ENCODE results near the gene USP40.

Gene USP40

DNA sequence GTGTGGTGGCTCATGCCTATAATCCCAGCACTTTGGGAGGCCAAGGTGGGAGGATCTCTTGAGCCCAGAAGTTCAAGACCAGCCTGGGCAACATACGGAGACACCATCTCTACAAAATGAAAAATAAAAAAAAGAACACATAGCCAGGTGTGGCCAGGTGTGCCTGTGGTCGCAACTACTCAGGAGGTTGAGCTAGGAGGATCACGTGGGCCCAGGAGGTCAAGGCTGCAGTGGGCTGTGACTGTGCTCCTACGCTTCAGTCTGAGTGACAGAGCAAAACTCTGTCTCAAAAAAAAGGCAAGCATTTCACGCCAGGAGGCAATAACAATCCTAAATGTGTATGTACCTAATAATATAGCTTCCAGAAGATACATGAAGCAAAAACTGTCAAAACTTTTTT, 27.8 kb downstream of the USP40 start:
- H3K4me1 ChIP-seq: no peaks in the 10 kb centered on the region
- H3K9me3 ChIP-seq: no peaks in the 10 kb centered on the region
- no peaks in the 10 kb centered on the region for H3K27me3 ChIP-seq (ENCODE audit: low read depth)
- no peaks in the 10 kb centered on the region; the same call in 1 of the 2 replicates for H3K36me3 ChIP-seq (replicated peaks)
- in situ Hi-C loops (cut with MboI; ENCODE audit: low sequenced_read_pairs): no loop called here
- DNase-seq (ENCODE audit: low spot score in 2 of 2): no peak
- no peak overlapping the region for H3K4me3 ChIP-seq

GRCh38 chr2:233535271-233535670, 31.3 kb downstream of the USP40 start:
- no peak overlapping the region for H3K4me3 ChIP-seq
- no peaks in the 10 kb centered on the region for H3K9me3 ChIP-seq
- H3K27me3 ChIP-seq (ENCODE audit: low read depth): no peaks in the 10 kb centered on the region
- no peak for DNase-seq (ENCODE audit: low spot score in 2 of 2)
- in situ Hi-C loops (cut with MboI; ENCODE audit: low sequenced_read_pairs): no loop called here
- peaks cover 9% of the 10 kb centered on the region; the same call in 1 of the 2 replicates for H3K36me3 ChIP-seq (replicated peaks)
- H3K4me1 ChIP-seq: peaks cover 10% of the 10 kb centered on the region

- Histone ChIP-seq H3K4me3 (no peak overlapping the region), H3K36me3 (replicated peaks) (peaks cover 9% of the 10 kb centered on the region; the same call in 1 of the 2 replicates), H3K27me3 (ENCODE audit: low read depth) (no peaks in the 10 kb centered on the region), H3K9me3 (no peaks in the 10 kb centered on the region), H3K4me1 (peaks cover 10% of the 10 kb centered on the region)
- in situ Hi-C loops (cut with MboI; ENCODE audit: low sequenced_read_pairs): no loop called here
- DNase-seq (ENCODE audit: low spot score in 2 of 2): no peak
These were observed 33.6 kb downstream of the USP40 start for GRCh38 chr2:233532971-233533370.

DNA sequence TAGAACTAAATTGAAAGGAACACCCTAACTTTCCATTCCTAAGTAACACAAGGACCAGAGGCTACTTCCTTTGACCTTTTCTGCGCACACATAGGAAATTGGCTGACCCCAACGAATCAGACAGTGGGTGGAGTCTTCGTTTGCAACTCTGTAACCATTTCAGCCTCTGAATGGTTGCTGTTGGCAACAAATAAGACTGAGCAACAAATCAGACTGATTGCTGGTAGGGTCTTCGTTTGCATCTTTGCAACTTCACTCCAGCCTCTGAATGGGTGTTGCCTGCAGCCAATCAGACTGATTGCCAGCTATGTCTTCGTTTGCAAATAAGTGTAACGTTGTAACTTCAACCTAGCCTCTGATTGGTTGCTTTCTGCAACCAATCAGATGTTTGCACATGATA, 34.6 kb downstream of the USP40 start:
- Histone ChIP-seq H3K9me3 (no peaks in the 10 kb centered on the region), H3K27me3 (ENCODE audit: low read depth) (no peaks in the 10 kb centered on the region), H3K4me3 (no peak overlapping the region), H3K4me1 (peaks cover 10% of the 10 kb centered on the region), H3K36me3 (replicated peaks) (peaks cover 9% of the 10 kb centered on the region; the same call in 1 of the 2 replicates)
- in situ Hi-C loops (cut with MboI; ENCODE audit: low sequenced_read_pairs): no loop called here
- peak in 1 of 2 experiments; percentile 48 for DNase-seq (ENCODE audit: low spot score in 2 of 2)

DNA sequence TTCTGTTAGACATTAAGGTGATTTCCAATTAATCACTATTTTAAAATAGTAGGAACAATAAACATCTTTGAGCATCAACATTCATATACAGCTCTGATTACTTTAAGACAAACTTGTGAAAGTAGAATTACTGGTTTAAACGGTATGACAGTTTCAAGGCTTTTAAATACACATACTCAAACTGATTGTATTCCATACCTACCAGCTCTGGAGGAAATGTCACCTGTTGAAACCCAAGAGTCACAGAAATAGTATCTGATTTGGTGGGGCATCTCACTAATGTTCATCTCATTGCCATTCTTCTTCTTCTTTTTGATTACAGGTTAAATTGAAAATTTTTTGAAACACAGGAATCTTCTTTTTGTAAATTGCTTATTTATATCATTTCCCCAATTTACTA, 36.2 kb downstream of the USP40 start:
- no peaks in the 10 kb centered on the region for H3K27me3 ChIP-seq (ENCODE audit: low read depth)
- no peaks in the 10 kb centered on the region for H3K9me3 ChIP-seq
- H3K36me3 ChIP-seq (replicated peaks): peaks cover 9% of the 10 kb centered on the region
- no peak for DNase-seq (ENCODE audit: low spot score in 2 of 2)
- H3K4me1 ChIP-seq: peaks cover 10% of the 10 kb centered on the region
- in situ Hi-C loops (cut with MboI; ENCODE audit: low sequenced_read_pairs): no loop called here
- H3K4me3 ChIP-seq: no peak overlapping the region

GRCh38 chr2:233528182-233528581, 38.4 kb downstream of the USP40 start:
- in situ Hi-C loops (cut with MboI; ENCODE audit: low sequenced_read_pairs): no loop called here
- DNase-seq (ENCODE audit: low spot score in 2 of 2): no peak
- Histone ChIP-seq H3K9me3 (no peaks in the 10 kb centered on the region), H3K36me3 (replicated peaks) (peaks cover 4% of the 10 kb centered on the region), H3K4me1 (peaks cover 10% of the 10 kb centered on the region), H3K27me3 (ENCODE audit: low read depth) (no peaks in the 10 kb centered on the region), H3K4me3 (no peak overlapping the region)

GRCh38 chr2:233525791-233526190, 40.8 kb downstream of the USP40 start:
- peaks cover 3% of the 10 kb centered on the region for H3K36me3 ChIP-seq (replicated peaks)

DNA sequence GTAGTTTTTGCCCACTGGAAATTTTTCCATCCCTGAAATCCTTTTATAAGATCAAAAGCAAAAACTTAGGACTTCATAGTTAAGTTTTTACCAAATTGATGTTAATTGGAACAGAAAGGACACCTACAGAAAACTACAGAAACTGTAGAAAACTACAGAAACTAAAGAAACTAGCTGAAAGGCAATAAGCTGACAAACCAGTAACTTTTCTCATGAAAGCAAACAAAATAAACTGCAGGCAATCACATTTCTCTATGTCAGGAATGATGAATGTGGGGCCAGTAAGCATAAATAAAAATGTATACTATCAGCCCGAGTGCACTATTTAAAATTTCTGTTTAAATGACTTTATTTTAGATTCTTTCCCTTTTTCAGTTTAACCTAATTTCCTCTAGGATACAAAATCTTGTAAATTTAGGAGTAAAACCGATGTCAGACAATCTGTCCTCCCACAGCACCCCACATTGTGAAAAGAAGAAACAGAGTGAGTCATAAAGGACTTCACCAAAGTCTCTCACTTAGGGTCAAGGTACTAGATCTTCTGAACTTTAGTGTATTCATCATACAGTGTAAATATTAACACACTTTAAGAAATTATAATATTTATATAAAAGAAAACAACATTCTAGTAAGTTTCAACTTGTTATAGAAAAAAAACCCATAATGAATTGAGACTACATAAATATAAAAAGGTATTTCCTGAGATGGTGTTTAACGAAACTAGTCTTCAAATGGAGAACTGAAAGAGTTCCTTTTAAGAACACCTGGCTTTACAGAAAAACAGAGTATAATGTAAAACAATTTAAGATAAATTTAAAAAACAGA, 46.6 kb downstream of the USP40 start:
- DNase-seq (ENCODE audit: low spot score in 2 of 2): no peak
- in situ Hi-C loops (cut with MboI; ENCODE audit: low sequenced_read_pairs): no loop called here
- peaks cover 14% of the 10 kb centered on the region for H3K36me3 ChIP-seq (replicated peaks)
- no peaks in the 10 kb centered on the region for H3K27me3 ChIP-seq (ENCODE audit: low read depth)
- H3K9me3 ChIP-seq: no peaks in the 10 kb centered on the region
- no peak overlapping the region for H3K4me3 ChIP-seq
- H3K4me1 ChIP-seq: no peaks in the 10 kb centered on the region

More at GRCh38 chr2:233525791-233526190, 40.8 kb downstream of the USP40 start:
- in situ Hi-C loops (cut with MboI; ENCODE audit: low sequenced_read_pairs): no loop called here
- H3K9me3 ChIP-seq: no peaks in the 10 kb centered on the region
- no peaks in the 10 kb centered on the region for H3K4me1 ChIP-seq
- H3K4me3 ChIP-seq: no peak overlapping the region
- H3K27me3 ChIP-seq (ENCODE audit: low read depth): no peaks in the 10 kb centered on the region
- DNase-seq (ENCODE audit: low spot score in 2 of 2): no peak

DNA sequence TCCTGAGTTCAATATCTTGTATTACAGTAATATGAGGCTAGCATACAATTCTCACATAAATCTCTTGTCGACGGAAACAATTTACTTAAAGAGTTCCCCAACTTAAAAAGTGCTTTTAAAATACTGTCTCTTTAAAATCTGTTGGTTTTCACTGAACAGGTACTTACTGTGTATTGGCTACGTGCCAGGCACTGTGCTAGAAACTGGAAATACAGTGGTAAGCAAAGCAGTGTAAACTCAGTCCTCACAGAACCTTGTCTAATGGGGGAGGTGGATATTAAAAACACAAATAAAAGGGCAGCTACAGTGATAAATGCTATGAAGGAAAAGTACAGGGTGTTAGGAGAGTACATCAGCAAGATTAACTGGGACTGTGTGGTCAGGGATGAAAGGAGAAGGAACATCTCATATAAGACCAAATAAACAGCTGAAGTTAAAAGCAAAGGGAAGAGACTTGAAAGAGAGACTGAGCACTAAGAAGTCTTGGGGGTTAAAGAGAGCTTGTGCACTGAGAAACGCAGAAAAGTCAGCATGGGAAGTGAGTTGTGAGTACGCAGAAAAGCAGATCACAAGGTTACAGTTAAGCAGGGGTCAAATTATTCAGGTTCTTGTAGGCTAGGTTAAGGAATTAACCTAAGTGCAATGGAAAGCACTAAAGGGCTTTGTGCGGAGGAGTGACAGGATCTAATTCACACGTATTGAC, 52.5 kb downstream of the USP40 start:
- Histone ChIP-seq H3K4me1 (no peaks in the 10 kb centered on the region), H3K4me3 (no peak overlapping the region), H3K27me3 (ENCODE audit: low read depth) (no peaks in the 10 kb centered on the region), H3K36me3 (replicated peaks) (0 out of 2 replicates have a peak, but pooled peaks cover 2% of the 10 kb centered on the region), H3K9me3 (no peaks in the 10 kb centered on the region)
- in situ Hi-C loops (cut with MboI; ENCODE audit: low sequenced_read_pairs): no loop called here
- no peak for DNase-seq (ENCODE audit: low spot score in 2 of 2)

DNA sequence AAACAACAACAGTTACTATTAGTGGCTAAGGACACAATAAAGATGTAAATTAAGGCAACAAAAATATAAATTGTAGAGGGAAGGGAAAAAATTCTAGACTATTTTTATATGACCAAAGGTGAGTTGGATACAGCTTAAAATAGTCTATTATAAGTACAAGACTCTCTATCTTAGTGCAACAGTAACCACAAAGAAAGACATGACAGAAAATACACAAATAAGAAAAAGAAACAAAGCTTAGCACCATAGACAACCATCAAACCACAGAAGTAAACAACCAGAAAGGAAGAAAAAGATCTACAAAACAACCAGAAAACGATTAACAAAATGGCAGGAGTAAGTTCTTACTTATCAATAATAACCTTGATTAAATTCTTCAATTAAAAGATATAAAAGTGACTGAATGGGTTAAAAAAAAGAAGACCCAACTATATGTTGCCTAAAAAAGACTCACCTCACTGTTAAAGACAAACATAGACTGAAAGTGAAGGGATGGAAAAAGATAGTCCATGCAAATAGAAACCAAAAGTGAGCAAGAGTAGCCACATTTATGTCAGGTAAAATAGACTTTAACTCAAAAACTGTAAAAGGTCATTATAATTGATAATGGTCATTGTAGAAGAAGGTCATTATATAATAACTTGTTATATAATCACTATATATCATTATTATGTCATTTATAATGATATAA, 62.5 kb downstream of the USP40 start:
- no peak for DNase-seq (ENCODE audit: low spot score in 2 of 2)
- Histone ChIP-seq H3K9me3 (peaks cover 16% of the 10 kb centered on the region), H3K27me3 (ENCODE audit: low read depth) (no peaks in the 10 kb centered on the region), H3K36me3 (replicated peaks) (peaks cover 15% of the 10 kb centered on the region), H3K4me1 (peaks cover 14% of the 10 kb centered on the region), H3K4me3 (no peak overlapping the region)
- in situ Hi-C loops (cut with MboI; ENCODE audit: low sequenced_read_pairs): no loop called here

GRCh38 chr2:233503481-233503880, 63.1 kb downstream of the USP40 start:
- H3K4me1 ChIP-seq: peaks cover 14% of the 10 kb centered on the region
- peaks cover 16% of the 10 kb centered on the region for H3K9me3 ChIP-seq
- H3K4me3 ChIP-seq: no peak overlapping the region
- peaks cover 15% of the 10 kb centered on the region for H3K36me3 ChIP-seq (replicated peaks)
- DNase-seq (ENCODE audit: low spot score in 2 of 2): no peak
- H3K27me3 ChIP-seq (ENCODE audit: low read depth): no peaks in the 10 kb centered on the region
- in situ Hi-C loops (cut with MboI; ENCODE audit: low sequenced_read_pairs): no loop called here

- Histone ChIP-seq H3K9me3 (peaks cover 16% of the 10 kb centered on the region), H3K4me3 (no peak overlapping the region), H3K27me3 (ENCODE audit: low read depth) (no peaks in the 10 kb centered on the region), H3K36me3 (replicated peaks) (peaks cover 9% of the 10 kb centered on the region), H3K4me1 (peaks cover 8% of the 10 kb centered on the region)
- in situ Hi-C loops (cut with MboI; ENCODE audit: low sequenced_read_pairs): no loop called here
- no peak for DNase-seq (ENCODE audit: low spot score in 2 of 2)
These were observed 65.1 kb downstream of the USP40 start for GRCh38 chr2:233501198-233502076.

DNA sequence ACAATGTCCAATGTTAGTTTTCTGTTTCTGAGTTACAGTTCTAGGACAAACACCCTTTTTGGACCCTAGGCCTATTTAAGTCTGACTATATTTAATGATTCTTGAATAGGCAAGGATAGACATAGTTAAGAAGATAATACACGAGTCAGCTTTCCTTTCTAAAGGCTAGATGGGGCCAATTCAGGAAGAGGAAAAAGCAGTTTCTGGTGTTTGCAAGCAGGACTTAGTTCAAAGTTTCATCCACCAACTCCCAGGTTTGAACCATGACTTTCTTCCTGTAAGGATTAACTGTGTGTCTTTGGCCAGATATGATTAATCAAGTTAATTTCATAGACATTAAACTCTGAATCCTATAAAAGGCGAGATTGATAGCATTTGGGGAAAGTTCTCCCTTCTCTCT, 66.7 kb downstream of the USP40 start:
- no peaks in the 10 kb centered on the region for H3K27me3 ChIP-seq (ENCODE audit: low read depth)
- DNase-seq (ENCODE audit: low spot score in 2 of 2): no peak
- H3K4me1 ChIP-seq: no peaks in the 10 kb centered on the region
- no peak overlapping the region for H3K4me3 ChIP-seq
- peaks cover 16% of the 10 kb centered on the region for H3K9me3 ChIP-seq
- H3K36me3 ChIP-seq (replicated peaks): peaks cover 9% of the 10 kb centered on the region
- in situ Hi-C loops (cut with MboI; ENCODE audit: low sequenced_read_pairs): no loop called here
